ENCODE measurements around the gene TSHR.

TSHR gene

GRCh38 chr14:81147140-81147897, 191.9 kb downstream of the TSHR start:
- no CpG with 5 or more reads among the region's 2 CpGs for WGBS (ENCODE audit: extremely low coverage, insufficient coverage, low lambda C conversion rate)
- no peak overlapping the region for H3K56ac ChIP-seq (ENCODE audit: low read length)
- H3K36me3 ChIP-seq (ENCODE audit: control insufficient read depth, insufficient read depth, low read length): no peaks in the 10 kb centered on the region
- no peaks in the 10 kb centered on the region for H3K79me1 ChIP-seq (ENCODE audit: low read length)
- no peak overlapping the region for H3K4ac ChIP-seq (ENCODE audit: low read depth, low read length)
- no peaks in the 10 kb centered on the region for H3K27me3 ChIP-seq (ENCODE audit: insufficient read depth, low read length, poor library complexity)
- H2BK5ac ChIP-seq (ENCODE audit: low read length): no peak overlapping the region
- H3K27ac ChIP-seq (ENCODE audit: low read depth, low read length): no peak overlapping the region
- DNase-seq: no peak
- no peak overlapping the region for H3K23ac ChIP-seq (ENCODE audit: low read length)
- no peak overlapping the region for H4K5ac ChIP-seq (ENCODE audit: low read length)
- H3K4me3 ChIP-seq (ENCODE audit: low read length): no peak overlapping the region
- no peak overlapping the region for H2BK120ac ChIP-seq (ENCODE audit: low read depth, low read length)
- no peak overlapping the region for H2AK5ac ChIP-seq (ENCODE audit: low read length)
- H2BK15ac ChIP-seq (replicated peaks; ENCODE audit: low read depth): no peak overlapping the region
- no peak overlapping the region for H3K4me2 ChIP-seq (ENCODE audit: low read length)
- H3K4me1 ChIP-seq (ENCODE audit: control insufficient read depth, low read depth, low read length): no peaks in the 10 kb centered on the region
- H3K79me2 ChIP-seq (ENCODE audit: control insufficient read depth, insufficient read depth, low read length): no peaks in the 10 kb centered on the region
- no peak overlapping the region for H3K18ac ChIP-seq (ENCODE audit: low read length)
- no peak overlapping the region for H3K9ac ChIP-seq (ENCODE audit: low read length)
- H4K8ac ChIP-seq (ENCODE audit: low read depth, low read length): no peak overlapping the region

GRCh38 chr14:81148635-81149034, 193.2 kb downstream of the TSHR start:
- Histone ChIP-seq H3K27me3 (ENCODE audit: insufficient read depth, low read length, poor library complexity) (no peaks in the 10 kb centered on the region), H3K4me3 (ENCODE audit: low read length) (no peak overlapping the region), H3K79me2 (ENCODE audit: control insufficient read depth, insufficient read depth, low read length) (no peaks in the 10 kb centered on the region), H2BK15ac (replicated peaks; ENCODE audit: low read depth) (no peak overlapping the region), H3K56ac (ENCODE audit: low read length) (no peak overlapping the region), H3K4me1 (ENCODE audit: control insufficient read depth, low read depth, low read length) (no peaks in the 10 kb centered on the region), H3K9ac (ENCODE audit: low read length) (no peak overlapping the region), H2AK5ac (ENCODE audit: low read length) (no peak overlapping the region), H3K18ac (ENCODE audit: low read length) (no peak overlapping the region), H2BK120ac (ENCODE audit: low read depth, low read length) (no peak overlapping the region), H3K4ac (ENCODE audit: low read depth, low read length) (no peak overlapping the region), H3K27ac (ENCODE audit: low read depth, low read length) (no peak overlapping the region), H3K23ac (ENCODE audit: low read length) (no peak overlapping the region), H4K5ac (ENCODE audit: low read length) (no peak overlapping the region), H3K79me1 (ENCODE audit: low read length) (no peaks in the 10 kb centered on the region), H4K8ac (ENCODE audit: low read depth, low read length) (no peak overlapping the region), H3K4me2 (ENCODE audit: low read length) (no peak overlapping the region), H3K36me3 (ENCODE audit: control insufficient read depth, insufficient read depth, low read length) (no peaks in the 10 kb centered on the region), H2BK5ac (ENCODE audit: low read length) (no peak overlapping the region)
- no CpG with 5 or more reads among the region's 4 CpGs for WGBS (ENCODE audit: extremely low coverage, insufficient coverage, low lambda C conversion rate)
- no peak for DNase-seq

- H3K56ac ChIP-seq (ENCODE audit: low read length): no peak overlapping the region
- H3K36me3 ChIP-seq (ENCODE audit: control insufficient read depth, insufficient read depth, low read length): no peaks in the 10 kb centered on the region
- no peak overlapping the region for H2BK15ac ChIP-seq (replicated peaks; ENCODE audit: low read depth)
- H3K23ac ChIP-seq (ENCODE audit: low read length): no peak overlapping the region
- H2BK120ac ChIP-seq (ENCODE audit: low read depth, low read length): no peak overlapping the region
- WGBS (ENCODE audit: extremely low coverage, insufficient coverage, low lambda C conversion rate): no CpG with 5 or more reads among the region's 1 CpG
- H3K18ac ChIP-seq (ENCODE audit: low read length): no peak overlapping the region
- H3K79me2 ChIP-seq (ENCODE audit: control insufficient read depth, insufficient read depth, low read length): no peaks in the 10 kb centered on the region
- no peaks in the 10 kb centered on the region for H3K4me1 ChIP-seq (ENCODE audit: control insufficient read depth, low read depth, low read length)
- H2AK5ac ChIP-seq (ENCODE audit: low read length): no peak overlapping the region
- no peak for DNase-seq
- no peak overlapping the region for H4K5ac ChIP-seq (ENCODE audit: low read length)
- H3K4me3 ChIP-seq (ENCODE audit: low read length): no peak overlapping the region
- no peak overlapping the region for H2BK5ac ChIP-seq (ENCODE audit: low read length)
- H3K4me2 ChIP-seq (ENCODE audit: low read length): no peak overlapping the region
- H4K8ac ChIP-seq (ENCODE audit: low read depth, low read length): no peak overlapping the region
- H3K79me1 ChIP-seq (ENCODE audit: low read length): no peaks in the 10 kb centered on the region
- H3K4ac ChIP-seq (ENCODE audit: low read depth, low read length): no peak overlapping the region
- H3K27ac ChIP-seq (ENCODE audit: low read depth, low read length): no peak overlapping the region
- H3K27me3 ChIP-seq (ENCODE audit: insufficient read depth, low read length, poor library complexity): no peaks in the 10 kb centered on the region
- H3K9ac ChIP-seq (ENCODE audit: low read length): no peak overlapping the region
These were observed 197.8 kb downstream of the TSHR start for GRCh38 chr14:81153187-81153586.

- no peak overlapping the region for H2BK15ac ChIP-seq (replicated peaks; ENCODE audit: low read depth)
- no peak overlapping the region for H2BK120ac ChIP-seq (ENCODE audit: low read depth, low read length)
- no peak overlapping the region for H3K4me3 ChIP-seq (ENCODE audit: low read length)
- H3K18ac ChIP-seq (ENCODE audit: low read length): no peak overlapping the region
- no peaks in the 10 kb centered on the region for H3K4me1 ChIP-seq (ENCODE audit: control insufficient read depth, low read depth, low read length)
- no peak overlapping the region for H3K9ac ChIP-seq (ENCODE audit: low read length)
- H3K36me3 ChIP-seq (ENCODE audit: control insufficient read depth, insufficient read depth, low read length): no peaks in the 10 kb centered on the region
- no peak overlapping the region for H3K56ac ChIP-seq (ENCODE audit: low read length)
- H3K4ac ChIP-seq (ENCODE audit: low read depth, low read length): no peak overlapping the region
- DNase-seq: no peak
- no peak overlapping the region for H3K4me2 ChIP-seq (ENCODE audit: low read length)
- no peak overlapping the region for H2AK5ac ChIP-seq (ENCODE audit: low read length)
- H4K8ac ChIP-seq (ENCODE audit: low read depth, low read length): no peak overlapping the region
- H4K5ac ChIP-seq (ENCODE audit: low read length): no peak overlapping the region
- H3K27me3 ChIP-seq (ENCODE audit: insufficient read depth, low read length, poor library complexity): no peaks in the 10 kb centered on the region
- no peak overlapping the region for H2BK5ac ChIP-seq (ENCODE audit: low read length)
- no peaks in the 10 kb centered on the region for H3K79me1 ChIP-seq (ENCODE audit: low read length)
- WGBS (ENCODE audit: extremely low coverage, insufficient coverage, low lambda C conversion rate): no CpG with 5 or more reads among the region's 1 CpG
- no peaks in the 10 kb centered on the region for H3K79me2 ChIP-seq (ENCODE audit: control insufficient read depth, insufficient read depth, low read length)
- no peak overlapping the region for H3K27ac ChIP-seq (ENCODE audit: low read depth, low read length)
- H3K23ac ChIP-seq (ENCODE audit: low read length): no peak overlapping the region
These were observed 202.0 kb downstream of the TSHR start for GRCh38 chr14:81157431-81157830.

DNA sequence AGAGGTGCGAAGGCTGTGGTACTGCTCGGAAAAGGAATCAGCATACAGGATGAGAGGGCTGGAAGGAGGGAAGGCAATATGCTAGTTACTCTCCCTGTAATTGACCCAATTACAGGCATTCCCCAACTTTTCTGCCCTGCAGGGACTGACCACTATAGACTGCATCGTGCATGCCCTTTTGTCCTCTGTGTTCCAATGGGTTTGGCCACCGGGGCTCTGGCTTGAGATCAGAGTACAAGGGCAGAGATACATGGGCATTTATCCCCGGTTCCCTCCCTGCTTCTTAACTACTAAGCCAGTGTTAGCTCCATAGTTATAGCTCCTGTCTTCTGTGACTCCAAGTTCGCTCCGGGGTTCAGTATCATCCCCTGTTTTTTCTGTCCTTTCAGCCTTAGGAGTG, 205.7 kb downstream of the TSHR start:
- WGBS (ENCODE audit: extremely low coverage, insufficient coverage, low lambda C conversion rate): no CpG with 5 or more reads among the region's 7 CpGs
- Histone ChIP-seq H3K27me3 (ENCODE audit: insufficient read depth, low read length, poor library complexity) (no peaks in the 10 kb centered on the region), H2BK15ac (replicated peaks; ENCODE audit: low read depth) (no peak overlapping the region), H2BK5ac (ENCODE audit: low read length) (no peak overlapping the region), H3K18ac (ENCODE audit: low read length) (no peak overlapping the region), H2BK120ac (ENCODE audit: low read depth, low read length) (no peak overlapping the region), H3K4ac (ENCODE audit: low read depth, low read length) (no peak overlapping the region), H3K79me2 (ENCODE audit: control insufficient read depth, insufficient read depth, low read length) (no peaks in the 10 kb centered on the region), H2AK5ac (ENCODE audit: low read length) (no peak overlapping the region), H3K4me3 (ENCODE audit: low read length) (no peak overlapping the region), H3K56ac (ENCODE audit: low read length) (no peak overlapping the region), H3K9ac (ENCODE audit: low read length) (no peak overlapping the region), H3K4me2 (ENCODE audit: low read length) (no peak overlapping the region), H4K5ac (ENCODE audit: low read length) (no peak overlapping the region), H3K27ac (ENCODE audit: low read depth, low read length) (no peak overlapping the region), H3K79me1 (ENCODE audit: low read length) (no peaks in the 10 kb centered on the region), H4K8ac (ENCODE audit: low read depth, low read length) (no peak overlapping the region), H3K23ac (ENCODE audit: low read length) (no peak overlapping the region), H3K4me1 (ENCODE audit: control insufficient read depth, low read depth, low read length) (no peaks in the 10 kb centered on the region), H3K36me3 (ENCODE audit: control insufficient read depth, insufficient read depth, low read length) (no peaks in the 10 kb centered on the region)
- DNase-seq: no peak

DNA sequence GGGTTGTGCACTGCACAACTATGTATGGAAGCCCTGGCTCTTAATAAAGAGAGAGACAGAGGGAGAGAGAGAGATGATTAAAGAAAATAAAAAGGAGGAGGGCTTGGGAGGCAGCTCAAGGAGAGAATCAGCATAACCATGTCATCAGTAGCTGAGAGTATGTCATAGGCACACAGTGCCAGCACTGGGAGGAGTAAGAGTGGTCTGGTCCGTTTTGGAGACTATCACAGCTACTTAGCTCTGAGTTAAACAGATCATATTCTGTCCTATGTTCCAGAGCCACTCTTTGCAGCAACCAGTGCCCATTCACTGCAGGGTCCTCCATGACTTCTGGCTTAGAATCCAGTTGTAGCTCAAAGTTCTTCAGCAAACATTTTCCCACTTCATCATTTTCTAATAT, 206.3 kb downstream of the TSHR start:
- no peak overlapping the region for H4K5ac ChIP-seq (ENCODE audit: low read length)
- no peak overlapping the region for H2BK5ac ChIP-seq (ENCODE audit: low read length)
- no peak overlapping the region for H2BK15ac ChIP-seq (replicated peaks; ENCODE audit: low read depth)
- WGBS (ENCODE audit: extremely low coverage, insufficient coverage, low lambda C conversion rate): no CpG with 5 or more reads among the region's 1 CpG
- no peak overlapping the region for H4K8ac ChIP-seq (ENCODE audit: low read depth, low read length)
- no peak overlapping the region for H3K9ac ChIP-seq (ENCODE audit: low read length)
- DNase-seq: no peak
- no peak overlapping the region for H3K23ac ChIP-seq (ENCODE audit: low read length)
- no peaks in the 10 kb centered on the region for H3K4me1 ChIP-seq (ENCODE audit: control insufficient read depth, low read depth, low read length)
- no peak overlapping the region for H3K56ac ChIP-seq (ENCODE audit: low read length)
- H3K79me2 ChIP-seq (ENCODE audit: control insufficient read depth, insufficient read depth, low read length): no peaks in the 10 kb centered on the region
- no peaks in the 10 kb centered on the region for H3K27me3 ChIP-seq (ENCODE audit: insufficient read depth, low read length, poor library complexity)
- no peak overlapping the region for H3K18ac ChIP-seq (ENCODE audit: low read length)
- no peak overlapping the region for H2BK120ac ChIP-seq (ENCODE audit: low read depth, low read length)
- no peak overlapping the region for H3K4ac ChIP-seq (ENCODE audit: low read depth, low read length)
- H3K4me3 ChIP-seq (ENCODE audit: low read length): no peak overlapping the region
- H2AK5ac ChIP-seq (ENCODE audit: low read length): no peak overlapping the region
- H3K79me1 ChIP-seq (ENCODE audit: low read length): no peaks in the 10 kb centered on the region
- H3K27ac ChIP-seq (ENCODE audit: low read depth, low read length): no peak overlapping the region
- no peaks in the 10 kb centered on the region for H3K36me3 ChIP-seq (ENCODE audit: control insufficient read depth, insufficient read depth, low read length)
- no peak overlapping the region for H3K4me2 ChIP-seq (ENCODE audit: low read length)

Data from mesendoderm (in vitro differentiated cells).